ENCODE results near the gene NFATC1.

The NFATC1 gene

DNA sequence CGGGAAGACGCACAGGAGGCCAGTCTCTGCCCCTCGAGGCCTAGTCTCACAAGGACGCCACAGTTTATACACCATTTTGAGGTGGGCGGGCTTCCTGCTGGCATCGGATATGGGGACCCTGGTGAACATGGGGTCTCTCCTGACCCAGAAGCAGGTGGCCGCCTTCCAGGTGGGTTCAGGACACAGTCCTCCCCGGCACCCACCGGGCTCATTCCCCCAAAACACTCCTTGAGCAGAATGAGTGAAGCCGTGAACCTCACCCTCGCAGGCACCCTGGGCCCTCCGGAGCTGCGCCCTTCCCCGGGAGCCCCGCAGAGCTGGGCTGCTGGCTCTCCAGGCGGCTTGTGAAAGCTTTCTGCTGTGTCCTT, 6.5 kb downstream of the NFATC1 start:
- no peaks in the 10 kb centered on the region for H3K9me3 Mint-ChIP-seq
- peaks cover 70% of the 10 kb centered on the region for H3K36me3 Mint-ChIP-seq (ENCODE audit: low read depth)
- H3K27me3 Mint-ChIP-seq: no peaks in the 10 kb centered on the region
- peak overlapping the region; percentile 58 for H3K27ac Mint-ChIP-seq
- H3K4me3 Mint-ChIP-seq: peak overlapping the region; percentile 83
- H3K4me1 Mint-ChIP-seq (ENCODE audit: low read depth): peaks cover 69% of the 10 kb centered on the region

DNA sequence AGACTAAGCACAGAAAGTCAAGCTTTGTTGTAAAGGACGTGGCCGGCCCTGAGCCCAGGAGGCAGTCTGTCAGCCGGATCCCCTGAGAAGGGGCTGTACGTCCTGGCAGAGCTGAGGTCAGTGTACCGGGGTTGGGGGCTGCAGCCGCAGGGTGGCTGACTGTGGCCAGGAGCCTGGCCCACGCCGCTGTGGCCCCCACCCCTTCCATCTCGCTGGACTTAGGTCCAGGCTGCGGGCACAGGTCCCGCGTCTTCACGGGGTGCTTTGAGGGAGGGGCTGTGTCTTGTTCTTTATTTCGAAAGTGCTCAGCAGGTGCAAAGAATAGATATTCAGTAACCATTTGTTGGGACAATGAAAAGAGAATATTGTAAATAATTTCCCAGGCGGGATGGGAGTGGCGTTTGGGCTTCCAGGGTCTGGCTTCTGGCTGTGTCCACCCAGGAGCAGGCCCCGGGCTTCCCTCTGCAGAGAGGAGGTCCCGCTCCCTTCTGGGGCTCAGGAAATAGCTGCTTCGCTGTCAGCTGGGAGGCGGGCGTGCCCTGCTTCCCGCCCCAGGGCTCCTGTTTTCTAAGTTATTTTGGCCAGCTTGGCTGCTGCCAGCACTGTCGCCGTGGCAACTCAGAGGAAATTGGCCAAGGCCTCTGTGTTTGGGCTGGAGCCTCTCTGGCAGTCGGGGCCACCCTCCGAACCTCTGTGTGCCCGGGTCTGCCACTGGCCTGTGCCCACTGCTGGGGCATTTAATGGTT, 7.4 kb downstream of the NFATC1 start:
- Mint-ChIP-seq H3K36me3 (ENCODE audit: low read depth) (peaks cover 71% of the 10 kb centered on the region), H3K9me3 (no peaks in the 10 kb centered on the region), H3K27ac (peak overlapping the region; percentile 97), H3K4me1 (ENCODE audit: low read depth) (peaks cover 76% of the 10 kb centered on the region), H3K27me3 (no peaks in the 10 kb centered on the region), H3K4me3 (peak overlapping the region; percentile 83)

DNA sequence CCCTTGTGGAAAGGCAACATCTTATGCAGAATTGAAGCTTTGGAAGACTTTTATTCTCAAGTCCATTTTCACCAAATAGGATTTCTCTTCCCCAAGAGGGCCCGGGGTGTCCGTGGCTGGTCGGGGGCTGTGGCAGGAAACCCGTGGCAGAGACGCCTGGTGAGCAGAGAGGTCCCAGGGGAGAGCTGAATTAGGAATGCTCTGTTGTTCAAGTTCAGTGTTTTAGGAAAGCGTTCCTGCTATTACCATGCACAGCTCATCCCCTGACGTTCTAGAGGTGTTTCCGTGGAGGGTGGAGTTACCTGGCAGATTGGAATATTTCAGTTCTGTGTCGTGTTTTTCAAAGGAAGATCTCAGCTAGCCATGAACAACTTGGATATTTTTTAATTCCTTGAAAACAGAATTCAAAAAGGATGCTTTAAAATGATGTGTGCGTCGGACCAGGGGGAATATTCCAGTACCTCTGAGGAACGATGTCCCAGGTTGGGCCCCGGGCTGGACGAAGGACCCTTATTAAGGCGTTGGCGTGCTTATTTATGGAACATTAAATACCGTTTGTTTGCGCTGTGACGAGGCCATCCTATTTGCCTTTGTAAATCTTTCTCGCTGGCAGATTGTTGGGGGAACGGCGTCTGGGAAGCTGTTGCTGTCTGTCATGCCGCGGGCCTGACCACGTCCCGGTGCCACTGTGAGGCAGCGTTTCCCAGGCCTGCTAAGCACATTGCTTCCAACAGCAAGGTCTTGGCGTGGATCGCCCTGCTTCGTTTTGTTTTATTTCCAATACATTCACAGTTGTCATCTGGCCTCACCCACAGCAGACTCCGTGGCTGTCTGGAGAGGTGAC, 8.2 kb downstream of the NFATC1 start:
- Mint-ChIP-seq H3K27ac (peak overlapping the region; percentile 97), H3K27me3 (no peaks in the 10 kb centered on the region), H3K9me3 (no peaks in the 10 kb centered on the region), H3K4me1 (ENCODE audit: low read depth) (peaks cover 68% of the 10 kb centered on the region), H3K36me3 (ENCODE audit: low read depth) (peaks cover 63% of the 10 kb centered on the region), H3K4me3 (peak overlapping the region; percentile 83)

DNA sequence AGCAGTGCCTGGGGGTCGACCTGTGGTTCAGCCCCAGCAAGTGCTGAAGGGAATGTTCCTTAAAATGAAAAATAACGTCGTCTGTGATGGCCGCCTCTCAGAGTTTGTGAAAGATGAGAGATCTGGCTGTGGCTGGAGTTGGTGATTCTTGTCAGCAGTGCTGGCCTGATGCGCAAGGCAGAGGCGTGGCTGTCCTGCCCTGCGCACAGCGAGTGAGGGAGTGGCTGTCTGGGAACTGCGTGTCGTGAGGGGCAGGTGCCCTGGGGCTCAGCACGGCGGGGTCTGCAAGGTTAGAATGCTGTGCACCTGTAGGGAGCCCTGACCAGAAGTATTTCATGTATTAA, 8.8 kb downstream of the NFATC1 start:
- Mint-ChIP-seq H3K4me1 (ENCODE audit: low read depth) (peaks cover 65% of the 10 kb centered on the region), H3K4me3 (peak overlapping the region; percentile 83)

DNA sequence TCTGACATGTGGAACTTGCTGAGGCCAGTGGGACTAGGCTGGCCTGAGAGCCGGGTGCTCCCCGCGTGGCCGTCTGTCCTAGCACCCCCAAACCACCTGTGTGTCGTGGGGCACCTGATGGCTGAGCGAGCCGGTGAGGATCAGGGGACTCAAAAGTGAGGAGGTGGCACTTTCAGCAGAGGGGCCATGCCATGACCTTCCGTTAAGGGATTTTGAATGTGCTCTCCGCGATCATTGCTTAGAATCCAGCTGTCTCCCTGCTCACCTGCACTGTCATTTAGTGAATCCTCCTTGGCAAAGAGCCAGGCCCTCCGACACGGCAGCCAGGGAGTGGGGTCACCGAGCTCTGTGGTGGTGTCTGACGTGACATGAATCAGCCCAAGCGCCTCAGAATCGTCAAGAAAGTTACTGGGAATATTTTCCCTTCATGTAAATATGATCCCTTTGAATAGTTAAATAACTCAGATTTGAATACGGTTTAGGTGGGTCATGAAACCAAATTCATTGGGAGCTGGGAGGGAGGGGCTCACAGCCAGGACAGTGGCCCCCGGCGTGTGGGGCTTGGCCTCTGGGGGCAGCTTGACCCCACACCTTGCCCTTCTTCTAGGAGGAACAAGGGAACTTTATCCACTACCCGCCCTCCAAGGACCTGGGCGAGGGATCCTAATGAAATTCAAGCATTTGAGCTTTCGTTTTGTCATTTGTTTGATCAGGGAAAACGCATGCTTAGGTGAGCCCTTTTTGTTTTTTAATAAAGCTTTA, 9.5 kb downstream of the NFATC1 start:
- Mint-ChIP-seq H3K9me3 (no peaks in the 10 kb centered on the region), H3K4me1 (ENCODE audit: low read depth) (peaks cover 65% of the 10 kb centered on the region), H3K36me3 (ENCODE audit: low read depth) (peaks cover 58% of the 10 kb centered on the region), H3K4me3 (peak overlapping the region; percentile 83), H3K27me3 (no peaks in the 10 kb centered on the region), H3K27ac (peak overlapping the region; percentile 97)

More for the DNA sequence above, 8.8 kb downstream of the NFATC1 start:
- Mint-ChIP-seq H3K36me3 (ENCODE audit: low read depth) (peaks cover 58% of the 10 kb centered on the region), H3K27ac (peak overlapping the region; percentile 97), H3K27me3 (no peaks in the 10 kb centered on the region), H3K9me3 (no peaks in the 10 kb centered on the region)

DNA sequence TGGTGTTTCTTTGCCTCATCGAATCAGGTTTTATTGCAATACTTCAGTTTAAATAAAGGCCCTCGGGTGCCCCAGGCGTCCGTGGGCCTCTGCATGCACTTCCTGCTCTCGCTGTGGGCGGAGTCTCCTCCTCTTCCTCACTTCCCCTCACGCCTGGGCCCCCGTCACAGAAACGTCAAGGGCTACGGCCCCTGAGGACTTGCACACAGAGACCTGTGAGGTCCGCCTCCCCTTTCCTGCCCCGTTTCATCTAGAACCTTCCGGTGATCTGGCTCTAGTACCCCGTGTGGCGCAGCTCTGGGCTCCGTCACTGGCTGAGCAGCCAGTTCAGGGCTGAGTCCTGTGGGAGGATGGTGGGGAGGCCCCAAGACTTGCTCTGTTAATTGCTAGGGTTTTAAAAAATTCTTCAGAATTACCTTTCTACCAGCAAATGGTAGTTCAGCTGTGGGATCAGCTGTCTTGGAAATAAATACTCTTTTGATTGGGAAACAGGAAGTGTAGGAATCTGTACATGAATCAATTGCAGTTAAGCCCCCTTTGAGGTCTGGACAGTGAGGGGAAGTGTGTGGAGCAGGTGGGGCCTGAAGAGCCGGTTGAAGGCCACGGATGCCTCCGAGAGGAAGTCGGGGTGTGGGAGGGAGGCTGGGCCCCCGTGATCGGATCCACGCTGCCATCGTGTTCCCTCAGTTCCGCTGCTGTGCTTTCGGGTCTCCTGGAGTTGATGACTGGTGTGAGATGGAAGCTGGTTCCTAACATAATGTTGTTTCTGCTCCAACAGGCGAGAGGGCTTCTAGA, 10.2 kb downstream of the NFATC1 start:
- Mint-ChIP-seq H3K36me3 (ENCODE audit: low read depth) (peaks cover 57% of the 10 kb centered on the region), H3K27me3 (no peaks in the 10 kb centered on the region), H3K9me3 (no peaks in the 10 kb centered on the region), H3K27ac (peak overlapping the region; percentile 97), H3K4me3 (peak overlapping the region; percentile 83), H3K4me1 (ENCODE audit: low read depth) (peaks cover 64% of the 10 kb centered on the region)

DNA sequence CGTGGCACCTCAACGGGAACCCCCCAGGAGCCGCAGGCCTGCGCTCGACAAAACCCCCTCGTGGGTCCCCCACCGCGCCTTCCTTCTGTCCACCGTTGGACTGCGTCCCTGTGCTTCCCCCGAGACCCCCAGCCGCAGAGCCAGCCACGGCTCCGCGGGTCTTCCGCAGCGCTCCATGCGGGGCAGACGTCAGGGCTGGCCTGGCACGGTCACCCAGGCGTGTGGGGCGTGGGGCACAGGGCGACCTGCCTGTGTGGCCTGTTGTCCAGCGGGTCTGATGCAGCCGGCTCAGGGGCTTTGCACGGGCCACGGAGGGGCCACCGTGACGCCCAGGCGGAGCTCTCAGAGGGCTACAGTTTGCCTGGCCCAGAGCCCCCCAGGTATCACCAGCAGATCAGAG, 11.0 kb downstream of the NFATC1 start:
- peaks cover 57% of the 10 kb centered on the region for H3K4me1 Mint-ChIP-seq (ENCODE audit: low read depth)
- H3K27ac Mint-ChIP-seq: peak overlapping the region; percentile 97
- H3K36me3 Mint-ChIP-seq (ENCODE audit: low read depth): peaks cover 52% of the 10 kb centered on the region
- no peak overlapping the region for H3K4me3 Mint-ChIP-seq
- no peaks in the 10 kb centered on the region for H3K9me3 Mint-ChIP-seq
- no peaks in the 10 kb centered on the region for H3K27me3 Mint-ChIP-seq

DNA sequence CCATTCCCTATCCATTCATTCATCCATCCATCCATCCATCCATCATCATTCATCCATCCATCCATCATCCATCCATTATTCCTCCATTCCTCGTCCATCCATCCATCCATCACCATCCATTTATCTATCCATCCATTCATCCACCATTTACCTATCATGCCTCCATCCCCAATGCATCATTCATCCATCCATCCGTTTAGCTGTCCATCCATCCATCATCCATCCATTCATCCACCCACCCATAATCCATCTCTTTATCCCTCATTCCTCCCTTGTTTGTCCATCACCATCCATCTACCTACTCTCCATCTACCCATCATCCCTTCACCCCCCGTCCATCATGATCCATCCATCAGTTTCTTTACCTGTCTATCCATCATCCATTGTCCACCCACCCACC, 13.6 kb downstream of the NFATC1 start:
- Mint-ChIP-seq H3K4me3 (no peak overlapping the region), H3K9me3 (no peaks in the 10 kb centered on the region), H3K4me1 (ENCODE audit: low read depth) (peaks cover 45% of the 10 kb centered on the region), H3K27ac (no peak overlapping the region), H3K36me3 (ENCODE audit: low read depth) (peaks cover 53% of the 10 kb centered on the region), H3K27me3 (no peaks in the 10 kb centered on the region)

DNA sequence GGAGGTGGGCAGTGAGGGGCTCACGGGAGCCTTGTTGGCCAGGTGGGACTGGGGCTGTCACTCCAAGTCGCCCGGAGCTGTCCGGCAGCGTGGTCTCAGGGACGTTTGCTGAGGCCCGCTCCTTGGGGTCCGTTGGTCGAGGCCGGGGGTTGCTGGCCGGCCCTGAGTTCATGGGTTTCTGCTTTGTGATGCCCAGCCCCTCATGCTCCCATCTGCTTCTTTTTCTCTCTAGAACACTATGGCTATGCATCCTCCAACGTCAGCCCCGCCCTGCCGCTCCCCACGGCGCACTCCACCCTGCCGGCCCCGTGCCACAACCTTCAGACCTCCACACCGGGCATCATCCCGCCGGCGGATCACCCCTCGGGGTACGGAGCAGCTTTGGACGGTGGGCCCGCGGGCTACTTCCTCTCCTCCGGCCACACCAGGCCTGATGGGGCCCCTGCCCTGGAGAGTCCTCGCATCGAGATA, 14.5 kb downstream of the NFATC1 start:
- Mint-ChIP-seq H3K36me3 (ENCODE audit: low read depth) (peaks cover 53% of the 10 kb centered on the region), H3K27ac (no peak overlapping the region), H3K4me3 (no peak overlapping the region), H3K27me3 (no peaks in the 10 kb centered on the region), H3K9me3 (no peaks in the 10 kb centered on the region), H3K4me1 (ENCODE audit: low read depth) (peaks cover 40% of the 10 kb centered on the region)

DNA sequence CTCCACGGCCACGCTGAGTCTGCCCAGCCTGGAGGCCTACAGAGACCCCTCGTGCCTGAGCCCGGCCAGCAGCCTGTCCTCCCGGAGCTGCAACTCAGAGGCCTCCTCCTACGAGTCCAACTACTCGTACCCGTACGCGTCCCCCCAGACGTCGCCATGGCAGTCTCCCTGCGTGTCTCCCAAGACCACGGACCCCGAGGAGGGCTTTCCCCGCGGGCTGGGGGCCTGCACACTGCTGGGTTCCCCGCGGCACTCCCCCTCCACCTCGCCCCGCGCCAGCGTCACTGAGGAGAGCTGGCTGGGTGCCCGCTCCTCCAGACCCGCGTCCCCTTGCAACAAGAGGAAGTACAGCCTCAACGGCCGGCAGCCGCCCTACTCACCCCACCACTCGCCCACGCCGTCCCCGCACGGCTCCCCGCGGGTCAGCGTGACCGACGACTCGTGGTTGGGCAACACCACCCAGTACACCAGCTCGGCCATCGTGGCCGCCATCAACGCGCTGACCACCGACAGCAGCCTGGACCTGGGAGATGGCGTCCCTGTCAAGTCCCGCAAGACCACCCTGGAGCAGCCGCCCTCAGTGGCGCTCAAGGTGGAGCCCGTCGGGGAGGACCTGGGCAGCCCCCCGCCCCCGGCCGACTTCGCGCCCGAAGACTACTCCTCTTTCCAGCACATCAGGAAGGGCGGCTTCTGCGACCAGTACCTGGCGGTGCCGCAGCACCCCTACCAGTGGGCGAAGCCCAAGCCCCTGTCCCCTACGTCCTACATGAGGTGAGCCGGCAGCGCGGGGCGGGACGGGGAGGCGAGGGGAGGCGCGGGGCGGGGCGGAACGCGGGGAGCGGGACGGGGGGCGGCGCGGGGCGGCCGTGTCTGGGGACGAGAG, 15.2 kb downstream of the NFATC1 start:
- H3K36me3 Mint-ChIP-seq (ENCODE audit: low read depth): peaks cover 48% of the 10 kb centered on the region
- no peak overlapping the region for H3K4me3 Mint-ChIP-seq
- no peaks in the 10 kb centered on the region for H3K9me3 Mint-ChIP-seq
- H3K4me1 Mint-ChIP-seq (ENCODE audit: low read depth): peaks cover 34% of the 10 kb centered on the region
- H3K27ac Mint-ChIP-seq: no peak overlapping the region
- no peaks in the 10 kb centered on the region for H3K27me3 Mint-ChIP-seq

DNA sequence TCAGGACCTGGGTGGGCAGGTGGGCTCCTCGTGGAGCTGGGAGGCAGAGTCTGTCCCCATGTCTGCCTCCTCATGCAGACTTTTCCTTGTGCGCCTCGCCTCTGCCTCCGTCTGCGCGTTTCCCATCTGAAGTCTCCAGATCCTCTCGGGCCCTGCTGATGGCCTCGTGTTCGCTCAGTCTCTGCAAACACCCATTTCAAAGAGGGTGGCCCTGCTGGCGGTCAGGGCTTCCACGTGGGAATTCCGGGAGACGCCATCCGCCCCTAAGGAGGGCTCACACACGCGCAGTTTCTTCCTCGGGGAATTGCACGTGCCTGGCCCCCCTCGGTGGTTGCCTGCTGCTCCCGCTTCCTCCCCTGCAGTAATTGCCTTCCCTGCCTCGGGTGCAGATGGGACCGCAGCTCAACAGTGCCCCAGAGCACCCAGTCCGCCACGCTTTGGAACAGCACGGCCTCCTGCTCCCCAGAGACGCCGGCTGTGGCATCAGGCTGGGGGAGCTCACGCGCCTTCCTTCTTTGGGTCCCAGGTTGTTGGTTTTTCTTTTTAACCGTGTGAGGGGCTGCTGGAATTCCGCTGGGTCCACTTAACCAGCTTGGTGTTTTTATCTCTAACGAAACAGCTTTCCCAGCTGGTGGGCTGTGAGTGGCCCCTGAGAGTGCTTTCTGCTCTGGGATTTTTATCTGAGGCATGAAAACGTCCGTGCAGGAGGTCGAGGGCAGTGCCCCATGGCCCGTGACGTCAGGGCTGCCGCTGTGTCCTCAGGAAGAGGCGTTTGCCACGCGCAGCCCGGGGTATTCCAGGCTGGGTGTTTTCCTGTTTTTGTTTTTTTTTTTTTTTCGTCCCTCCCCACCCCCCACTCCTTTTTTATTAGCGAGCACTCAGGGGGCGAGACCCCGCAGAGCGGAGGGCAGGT, 16.1 kb downstream of the NFATC1 start:
- peaks cover 34% of the 10 kb centered on the region for H3K4me1 Mint-ChIP-seq (ENCODE audit: low read depth)
- no peak overlapping the region for H3K4me3 Mint-ChIP-seq
- peaks cover 43% of the 10 kb centered on the region for H3K36me3 Mint-ChIP-seq (ENCODE audit: low read depth)
- no peak overlapping the region for H3K27ac Mint-ChIP-seq
- H3K9me3 Mint-ChIP-seq: no peaks in the 10 kb centered on the region
- no peaks in the 10 kb centered on the region for H3K27me3 Mint-ChIP-seq

DNA sequence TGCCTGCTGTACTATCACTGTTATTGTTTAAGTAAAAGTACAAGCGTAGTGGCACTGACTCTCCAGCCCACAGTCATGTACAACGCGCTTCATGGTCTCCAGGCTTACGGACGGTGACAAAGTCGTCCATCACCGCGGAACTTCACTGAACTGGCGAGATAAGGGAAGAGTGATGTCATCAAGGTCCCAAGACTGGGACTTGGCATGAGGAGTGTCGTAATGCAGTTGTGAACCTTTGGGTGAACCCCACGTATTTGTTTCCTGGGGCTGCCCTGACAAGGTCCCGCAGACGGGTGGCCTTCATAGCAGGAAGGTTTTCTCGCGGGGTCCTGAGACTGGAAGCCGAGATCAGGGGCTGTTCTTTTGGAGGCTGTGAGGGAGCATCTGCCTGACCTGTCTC, 17.3 kb downstream of the NFATC1 start:
- H3K4me3 Mint-ChIP-seq: no peak overlapping the region
- H3K27me3 Mint-ChIP-seq: no peaks in the 10 kb centered on the region
- peaks cover 32% of the 10 kb centered on the region for H3K36me3 Mint-ChIP-seq (ENCODE audit: low read depth)
- H3K27ac Mint-ChIP-seq: peak overlapping the region; percentile 43
- peaks cover 26% of the 10 kb centered on the region for H3K4me1 Mint-ChIP-seq (ENCODE audit: low read depth)
- no peaks in the 10 kb centered on the region for H3K9me3 Mint-ChIP-seq

DNA sequence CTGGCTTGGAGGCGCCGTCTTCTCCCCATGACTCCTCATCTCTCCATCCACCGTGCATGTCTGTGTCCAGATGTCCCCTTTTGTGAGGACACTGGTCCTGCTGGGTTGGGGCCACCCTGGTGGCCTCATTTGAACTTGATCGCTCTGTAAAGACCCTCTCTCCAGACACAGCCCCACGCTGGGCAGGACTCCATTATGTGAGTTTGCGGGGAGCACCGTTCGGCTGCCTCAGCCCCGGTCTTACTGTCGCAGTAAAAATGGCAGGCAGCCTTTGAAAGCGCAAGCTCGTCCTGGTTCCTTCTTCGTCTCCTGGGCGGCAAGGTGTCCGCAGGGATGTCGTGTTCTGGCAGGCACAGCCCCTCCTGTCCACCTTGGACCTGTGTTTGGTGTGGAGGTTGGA, 17.7 kb downstream of the NFATC1 start:
- no peaks in the 10 kb centered on the region for H3K27me3 Mint-ChIP-seq
- H3K4me3 Mint-ChIP-seq: no peak overlapping the region
- no peaks in the 10 kb centered on the region for H3K9me3 Mint-ChIP-seq
- H3K27ac Mint-ChIP-seq: no peak overlapping the region
- H3K4me1 Mint-ChIP-seq (ENCODE audit: low read depth): peaks cover 26% of the 10 kb centered on the region
- peaks cover 31% of the 10 kb centered on the region for H3K36me3 Mint-ChIP-seq (ENCODE audit: low read depth)
